ENCODE measurements around the gene REM2.

REM2 gene

GRCh38 chr14:22837750-22838538, 45.1 kb upstream of the REM2 start:
- Histone ChIP-seq H3K4me3 (ENCODE audit: low read depth in 1 of 2, low read length in 1 of 2) (no peak overlapping the region), H3K36me3 (peaks cover 18% of the 10 kb centered on the region), H3K9me3 (no peaks in the 10 kb centered on the region), H3K27ac (no peak overlapping the region), H3K4me1 (ENCODE audit: control insufficient read depth in 1 of 2, insufficient read depth in 1 of 2, low read depth in 1 of 2, low read length in 1 of 2) (peaks cover 15% of the 10 kb centered on the region in 2 experiments), H3K27me3 (peaks cover 44% of the 10 kb centered on the region)
- TF ChIP-seq CTCF (IDR thresholded peaks at IDR 0.05) = no peak

- H3K27me3 ChIP-seq = peaks cover 44% of the 10 kb centered on the region
- H3K27ac ChIP-seq = no peak overlapping the region
- H3K4me1 ChIP-seq (ENCODE audit: control insufficient read depth in 1 of 2, insufficient read depth in 1 of 2, low read depth in 1 of 2, low read length in 1 of 2) = peaks cover 15% of the 10 kb centered on the region in 2 experiments
- no peaks in the 10 kb centered on the region for H3K9me3 ChIP-seq
- no peak overlapping the region for H3K4me3 ChIP-seq (ENCODE audit: low read depth in 1 of 2, low read length in 1 of 2)
- no peak for TF ChIP-seq CTCF (IDR thresholded peaks at IDR 0.05)
- peaks cover 12% of the 10 kb centered on the region for H3K36me3 ChIP-seq
Observed at GRCh38 chr14:22838631-22839041, 44.4 kb upstream of the REM2 start.

- Histone ChIP-seq H3K4me3 (ENCODE audit: low read depth in 1 of 2, low read length in 1 of 2) (no peak overlapping the region), H3K27ac (no peak overlapping the region), H3K36me3 (peaks cover 6% of the 10 kb centered on the region), H3K27me3 (peaks cover 44% of the 10 kb centered on the region), H3K9me3 (no peaks in the 10 kb centered on the region), H3K4me1 (ENCODE audit: control insufficient read depth in 1 of 2, insufficient read depth in 1 of 2, low read depth in 1 of 2, low read length in 1 of 2) (peaks cover 15% of the 10 kb centered on the region in 2 experiments)
- no peak for TF ChIP-seq CTCF (IDR thresholded peaks at IDR 0.05)
Observed at GRCh38 chr14:22839159-22839779, 43.8 kb upstream of the REM2 start.

GRCh38 chr14:22841311-22841710, 41.7 kb upstream of the REM2 start:
- no peaks in the 10 kb centered on the region for H3K36me3 ChIP-seq
- H3K4me1 ChIP-seq (ENCODE audit: control insufficient read depth in 1 of 2, insufficient read depth in 1 of 2, low read depth in 1 of 2, low read length in 1 of 2) = peaks cover 14% of the 10 kb centered on the region in 2 experiments
- peaks cover 33% of the 10 kb centered on the region for H3K27me3 ChIP-seq
- H3K27ac ChIP-seq = no peak overlapping the region
- no peak for TF ChIP-seq CTCF (IDR thresholded peaks at IDR 0.05)
- H3K9me3 ChIP-seq = no peaks in the 10 kb centered on the region
- H3K4me3 ChIP-seq (ENCODE audit: low read depth in 1 of 2, low read length in 1 of 2) = no peak overlapping the region

- Histone ChIP-seq H3K27ac (no peak overlapping the region), H3K27me3 (peaks cover 28% of the 10 kb centered on the region), H3K4me1 (ENCODE audit: control insufficient read depth in 1 of 2, insufficient read depth in 1 of 2, low read depth in 1 of 2, low read length in 1 of 2) (peaks cover 9 to 10% of the 10 kb centered on the region in 2 experiments), H3K4me3 (ENCODE audit: low read depth in 1 of 2, low read length in 1 of 2) (no peak overlapping the region), H3K36me3 (no peaks in the 10 kb centered on the region), H3K9me3 (no peaks in the 10 kb centered on the region)
- TF ChIP-seq CTCF (IDR thresholded peaks at IDR 0.05) = no peak
Observed at GRCh38 chr14:22841769-22842168, 41.3 kb upstream of the REM2 start.
